Heart left ventricle (tissue), 16 donors: ENCODE results near the gene HMG20A. TPM values are rescaled to one million over a fixed set of nuclear protein-coding genes. Genes with fewer than 3 reads are reported as not detected.
A peak's percentile ranks its signal among the peaks of the same experiment; 100 is the strongest.

Source experiments
- ATAC-seq, 4 donors: fragments of 200-7000 bp; cut with Tn5 transposase; one replicate each; pipeline ENCODE4 v1.9.1; 2020 to 2022; ENCODE audit warnings: moderate library complexity in 4 of 4, mild to moderate bottlenecking in 3 of 4, moderate number of reproducible peaks in 1 of 4
- DNase-seq, 5 donors: peaks; one replicate each; pipeline ENCODE4 v3.0.0-alpha.2; 2020
- H3K27ac ChIP-seq, 12 donors: fragments of 200-600 bp; sonication (generic) in 4 of 12; one replicate each; pipeline versions ENCODE4 v1.5.0 to v1.8.0; 2016 to 2022; ENCODE audit warnings: mild to moderate bottlenecking in 2 of 12
- H3K27me3 ChIP-seq, 9 donors: fragments of 200-600 bp; sonication (generic) in 2 of 9; one replicate each; pipeline versions ENCODE4 v1.5.1 to v1.8.0; 2016 to 2022; ENCODE audit warnings: mild to moderate bottlenecking in 3 of 9
- H3K36me3 ChIP-seq, 9 donors: fragments of 200-600 bp; sonication (generic) in 2 of 9; one replicate each; pipeline versions ENCODE4 v1.5.0 to v1.8.0; 2018 to 2022; ENCODE audit warnings: mild to moderate bottlenecking in 2 of 9
- H3K4me1 ChIP-seq, 12 donors: fragments of 200-600 bp; sonication (generic) in 4 of 12; one replicate each; pipeline versions ENCODE4 v1.5.0 to v1.8.0; 2016 to 2022; ENCODE audit warnings: mild to moderate bottlenecking in 3 of 12
- H3K4me3 ChIP-seq, 12 donors: fragments of 200-600 bp; sonication (generic) in 4 of 12; one replicate each; pipeline versions ENCODE4 v1.5.0 to v1.8.0; 2017 to 2022; ENCODE audit warnings: mild to moderate bottlenecking in 9 of 12, moderate library complexity in 4 of 12
- H3K9me3 ChIP-seq, 12 donors: fragments of 200-600 bp; sonication (generic) in 4 of 12; one replicate each; pipeline versions ENCODE4 v1.5.0 to v1.8.0; 2016 to 2022; ENCODE audit warnings: mild to moderate bottlenecking in 1 of 12
- CTCF ChIP-seq, 12 donors: fragments of 200-600 bp; sonication (generic) in 4 of 12; IDR thresholded peaks; one replicate each; pipeline versions ENCODE4 v1.5.0 to v1.8.0; 2018 to 2022; ENCODE audit warnings: antibody characterized with exemption in 12 of 12, mild to moderate bottlenecking in 5 of 12
- POLR2A ChIP-seq, 2 donors: fragments of 450-650 bp; IDR thresholded peaks; one replicate each; pipeline ENCODE4 v1.6.1; 2017; ENCODE audit warnings: antibody characterized with exemption in 2 of 2, mild to moderate bottlenecking in 2 of 2, moderate library complexity in 2 of 2
- WGBS, 4 donors: extraction: QIAGEN DNeasy Blood & Tissue Kit in 2 of 4; methylation state at CpG; one replicate each; pipeline versions ENCODE4 v1.1.5 to v1.1.7; 2013 to 2018; 5-methylcytosine and 5-hydroxymethylcytosine counted together
- intact Hi-C, 10 donors: fragments of 100-400 bp; cut with DNase I; formaldehyde crosslinking; loops; one replicate each; pipeline versions ENCODE4 v1.11.1 to v1.14.2; 2022
- polyA plus RNA-seq, 2 donors: library from polyadenylated mRNA; stranded (reverse); fragments of 200-250 nt; gene quantifications; one replicate each; pipeline ENCODE4 v1.2.3, GENCODE V29; 2013
- total RNA-seq, 9 donors: library from RNA; depleted of rRNA in 2 of 9; stranded (reverse); fragments of >200 nt in 2 of 9; fragmentation: NEBNext Ultra II Directional in 3 of 9; extraction: Animal tissue kit (Norgen Biotek cat#: 25700) in 3 of 9; gene quantifications; one replicate each; pipeline versions ENCODE4 v1.1.0 to v1.2.4, GENCODE V29; 2016 to 2023
- donor health status: ischemic (EF 13 %, LVEDD 7.1; RV severe dilation, severe dysfunction).
- donor health status: healthy with polysubstance abuse.
- donor health status: DM: no; HTN: yes; CAD: no.
- donor health status: DM: no; HTN: no; CAD: no.
- donor health status: ischemic (EF 25% LVEDD 6.9; RV normal size, moderate dysfunction).
- donor health status: ischemic (EF 25% LVEDD 5.7; RV mildly dilated, moderate dysfunction).
- donor health status: healthy.
- donor health status: DM: yes; HTN: yes; CAD: no.
- donor health status: ischemic (EF 35%, LVEDD 5.7; RV mildly dilated, moderate dysfunction).
- donor health status: nonischemic (EF 11% LVEDD 7.7; RV severe dilation, severe dysfunction).
- donor health status: DM: yes; HTN: yes; CAD: no.
- donor health status: PGD.
- donor health status: ischemic (EF 29% LVEDD 5.4; RV normal size, mild dysfunction).
- donor health status: nonischemic (EF 23%, LVEDD 6.1; RV moderate dilation, normal function).

The HMG20A gene
- total and polyA plus RNA-seq, 11 donors = 14.8 to 54.1 (median 32.0) TPM

- Histone ChIP-seq H3K4me1 (peaks cover 12 to 87% (median 63%) of the 10 kb centered on the region in 12 donors), H3K9me3 (no peaks in the 10 kb centered on the region), H3K27me3 (no peaks in the 10 kb centered on the region), H3K27ac (peak overlapping the region; percentile 86 to 98 (median 94)), H3K4me3 (peak overlapping the region in 4 of 12 donors; percentile 13 to 24 (median 22)), H3K36me3 (no peaks in the 10 kb centered on the region)
- intact Hi-C loops = loop anchor here in 3 of 10 donors (5.0 to 10.0 kb wide), 2 partner anchors 35 to 393 kb away; no protein-coding TSS in a partner anchor
- 19 to 25% (median 20%) methylated on average over 10 of the region's 10 CpGs for WGBS, 4 donors
- DNase-seq (peak; percentile 70 to 83 (median 72)), ATAC-seq (peak; percentile 27 to 46 (median 40))
- TF ChIP-seq CTCF (IDR thresholded peaks at IDR 0.05) (no peak), POLR2A (IDR thresholded peaks at IDR 0.05) (no peak)
Observed at GRCh38 chr15:77507143-77507897, 86.6 kb downstream of the HMG20A start.

GRCh38 chr15:77507911-77508310 is 87.2 kb downstream of the HMG20A start:
- no peaks in the 10 kb centered on the region for H3K27me3 ChIP-seq
- ATAC-seq (peak; percentile 90 to 93 (median 92)), DNase-seq (peak in 4 of 5 donors; percentile 81 to 86 (median 82))
- intact Hi-C loops = loop anchor here in 4 of 10 donors (2.0 to 10.0 kb wide), 3 partner anchors 34 to 393 kb away; no protein-coding TSS in a partner anchor
- peaks cover 12 to 87% (median 63%) of the 10 kb centered on the region in 12 donors for H3K4me1 ChIP-seq
- TF ChIP-seq POLR2A (IDR thresholded peaks at IDR 0.05) = peak; percentile 29 to 46
- TF ChIP-seq CTCF (IDR thresholded peaks at IDR 0.05) = no peak
- H3K9me3 ChIP-seq = no peaks in the 10 kb centered on the region
- H3K36me3 ChIP-seq = no peaks in the 10 kb centered on the region
- 3 to 20% (median 13%) methylated on average over 5 to 6 of the region's 6 CpGs for WGBS, 4 donors
- peak overlapping the region; percentile 86 to 98 (median 94) for H3K27ac ChIP-seq
- H3K4me3 ChIP-seq = peak overlapping the region in 3 of 12 donors; percentile 13 to 24 (median 21)

GRCh38 chr15:77508541-77509243 is 88.0 kb downstream of the HMG20A start:
- no peaks in the 10 kb centered on the region for H3K36me3 ChIP-seq
- no peaks in the 10 kb centered on the region for H3K27me3 ChIP-seq
- peak overlapping the region in 1 of 12 donors; percentile 13 for H3K4me3 ChIP-seq
- TF ChIP-seq POLR2A (IDR thresholded peaks at IDR 0.05) (no peak), CTCF (IDR thresholded peaks at IDR 0.05) (no peak)
- H3K9me3 ChIP-seq = no peaks in the 10 kb centered on the region
- intact Hi-C loops = loop anchor here in 4 of 10 donors (2.0 to 10.0 kb wide), 3 partner anchors 34 to 394 kb away; no protein-coding TSS in a partner anchor
- peak in 3 of 5 donors; percentile 57 to 73 (median 61) for DNase-seq
- peaks cover 12 to 85% (median 63%) of the 10 kb centered on the region in 12 donors for H3K4me1 ChIP-seq
- no peak for ATAC-seq
- H3K27ac ChIP-seq = peak overlapping the region; percentile 86 to 98 (median 94)
- 14 to 27% (median 23%) methylated on average over 4 of the region's 4 CpGs for WGBS, 4 donors
